GM12878 (cell line): ENCODE results near the gene C1QL1. TPM values are rescaled to one million over a fixed set of nuclear protein-coding genes. Genes with fewer than 3 reads are reported as not detected.

Experiments
- ATF2 ChIP-seq: IDR thresholded peaks from 2 replicates; pipeline ENCODE4 v1.6.1; 2012; ENCODE audit warnings: low read length, inconsistent platforms
- ATF3 ChIP-seq: IDR thresholded peaks from 2 replicates; pipeline ENCODE4 v1.6.1; 2011; ENCODE audit warnings: low read depth, mild to moderate bottlenecking, low read length, moderate library complexity, borderline replicate concordance; ENCODE audit errors: extremely low read depth
- BCL11A ChIP-seq: IDR thresholded peaks from 2 replicates; pipeline ENCODE4 v1.6.1; 2011; ENCODE audit warnings: low read depth, low read length
- BCLAF1 ChIP-seq: fragments of 450-650 bp; IDR thresholded peaks from 2 replicates; pipeline ENCODE4 v1.6.1; 2017; ENCODE audit warnings: antibody characterized with exemption, mild to moderate bottlenecking, moderate library complexity
- ETV6 ChIP-seq, 2 experiments: fragments of 450-650 bp in 1 of 2; IDR thresholded peaks in 1 of 2; conservative IDR thresholded peaks in 1 of 2; 2 replicates each; pipeline ENCODE4 v1.6.1; 2014; ENCODE audit warnings: antibody characterized with exemption in 1 of 2, borderline replicate concordance in 1 of 2, low read depth in 1 of 2, mild to moderate bottlenecking in 1 of 2, moderate library complexity in 1 of 2
- EZH2 ChIP-seq: IDR thresholded peaks from 2 replicates; pipeline ENCODE4 v1.6.1; 2012; ENCODE audit warnings: low read depth, mild to moderate bottlenecking, control low read depth, inconsistent platforms, low read length, borderline replicate concordance; ENCODE audit not compliant: control insufficient read depth
- GATAD2B ChIP-seq: fragments of 450-650 bp; conservative IDR thresholded peaks from 2 replicates; pipeline ENCODE4 v1.6.1; 2017; ENCODE audit warnings: low read depth, mild to moderate bottlenecking, moderate library complexity
- IRF4 ChIP-seq: IDR thresholded peaks from 2 replicates; pipeline ENCODE4 v1.6.1; 2011; ENCODE audit warnings: low read depth, low read length
- JUND ChIP-seq: IDR thresholded peaks from 2 replicates; pipeline ENCODE4 v1.6.1; 2012; ENCODE audit warnings: low read depth, mild to moderate bottlenecking, low read length, improper control_type of control experiment, moderate library complexity
- polyA plus RNA-seq, 11 experiments: library from polyadenylated mRNA; depleted of rRNA in 4 of 11; unstranded in 6 of 11; stranded (reverse) in 5 of 11; fragments of >200 nt; fragmentation: Nextera tagmentation in 4 of 11; fragmentation: Illumina TruSeq in 1 of 11; extraction: Ambion mirVana in 4 of 11; extraction: Trizol in 1 of 11; gene quantifications; 1 replicate in 1 of 11; 2 replicates in 10 of 11; pipeline versions ENCODE4 v1.2.1 to v1.2.3, GENCODE V29; 2011 to 2016; ENCODE audit warnings: inconsistent platforms in 2 of 11, missing spikeins in 2 of 11, low read depth in 1 of 11
- total RNA-seq, 4 experiments: library from RNA; depleted of rRNA in 3 of 4; stranded (reverse); fragments of >200 nt in 3 of 4; fragmentation: Illumina TruSeq in 1 of 4; extraction: Trizol in 1 of 4; gene quantifications; 2 replicates each; pipeline versions ENCODE4 v1.2.1 to v1.2.3, GENCODE V29; 2013 to 2021
- TF ChIP-seq, protein P1 (sequence below): fragments of 450-650 bp; formaldehyde crosslinking; IDR thresholded peaks from 2 replicates; pipeline ENCODE4 v1.5.0; 2022; ENCODE audit warnings: mild to moderate bottlenecking, missing genetic modification characterization

Gene C1QL1
- total and polyA plus RNA-seq, 10 of the 15 experiments (the other 5 are each of a cell fraction or from before 2014, with no cell fraction given), result not detected

DNA sequence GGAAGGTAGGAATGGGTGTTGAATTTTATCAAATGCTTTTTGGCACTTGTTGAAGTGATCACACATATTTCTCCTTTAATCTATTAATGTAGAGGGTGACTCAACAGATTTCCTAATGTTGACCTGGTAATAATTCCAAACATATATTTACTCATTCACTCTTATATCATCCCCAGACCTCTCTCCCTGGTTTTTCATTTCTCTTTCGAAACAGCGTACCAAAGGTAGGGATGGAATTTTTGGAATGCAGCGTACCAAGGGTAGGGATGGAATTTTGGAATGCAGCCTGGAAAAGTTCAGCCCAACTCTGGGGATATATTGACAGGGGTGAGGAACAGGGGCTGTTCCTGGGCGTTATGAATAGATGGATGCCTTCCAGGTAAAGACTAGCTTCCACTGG, 27.8 kb downstream of the C1QL1 start (continued):
- no peak for TF ChIP-seq ETV6 (conservative IDR thresholded peaks at IDR 0.05 in 1 of 2, IDR thresholded peaks at IDR 0.05 in 1 of 2; ENCODE audit: borderline replicate concordance in 1 of 2, low read depth in 1 of 2)
- TF ChIP-seq ATF3, result no peak
- TF ChIP-seq, protein P1, sequence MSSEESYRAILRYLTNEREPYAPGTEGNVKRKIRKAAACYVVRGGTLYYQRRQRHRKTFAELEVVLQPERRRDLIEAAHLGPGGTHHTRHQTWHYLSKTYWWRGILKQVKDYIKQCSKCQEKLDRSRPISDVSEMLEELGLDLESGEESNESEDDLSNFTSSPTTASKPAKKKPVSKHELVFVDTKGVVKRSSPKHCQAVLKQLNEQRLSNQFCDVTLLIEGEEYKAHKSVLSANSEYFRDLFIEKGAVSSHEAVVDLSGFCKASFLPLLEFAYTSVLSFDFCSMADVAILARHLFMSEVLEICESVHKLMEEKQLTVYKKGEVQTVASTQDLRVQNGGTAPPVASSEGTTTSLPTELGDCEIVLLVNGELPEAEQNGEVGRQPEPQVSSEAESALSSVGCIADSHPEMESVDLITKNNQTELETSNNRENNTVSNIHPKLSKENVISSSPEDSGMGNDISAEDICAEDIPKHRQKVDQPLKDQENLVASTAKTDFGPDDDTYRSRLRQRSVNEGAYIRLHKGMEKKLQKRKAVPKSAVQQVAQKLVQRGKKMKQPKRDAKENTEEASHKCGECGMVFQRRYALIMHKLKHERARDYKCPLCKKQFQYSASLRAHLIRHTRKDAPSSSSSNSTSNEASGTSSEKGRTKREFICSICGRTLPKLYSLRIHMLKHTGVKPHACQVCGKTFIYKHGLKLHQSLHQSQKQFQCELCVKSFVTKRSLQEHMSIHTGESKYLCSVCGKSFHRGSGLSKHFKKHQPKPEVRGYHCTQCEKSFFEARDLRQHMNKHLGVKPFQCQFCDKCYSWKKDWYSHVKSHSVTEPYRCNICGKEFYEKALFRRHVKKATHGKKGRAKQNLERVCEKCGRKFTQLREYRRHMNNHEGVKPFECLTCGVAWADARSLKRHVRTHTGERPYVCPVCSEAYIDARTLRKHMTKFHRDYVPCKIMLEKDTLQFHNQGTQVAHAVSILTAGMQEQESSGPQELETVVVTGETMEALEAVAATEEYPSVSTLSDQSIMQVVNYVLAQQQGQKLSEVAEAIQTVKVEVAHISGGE (CRISPR knock-in tag), result no peak
- no peak for TF ChIP-seq ATF2
- no peak for TF ChIP-seq JUND
- TF ChIP-seq IRF4, result no peak
- no peak for TF ChIP-seq BCL11A
- TF ChIP-seq EZH2, result no peak
- TF ChIP-seq GATAD2B, result no peak
- TF ChIP-seq BCLAF1, result no peak
